GM23338 (cell line): ENCODE measurements around the gene CDC42BPB. TPM values are rescaled to one million over a fixed set of nuclear protein-coding genes. Genes with fewer than 3 reads are reported as not detected.

Experiments used
- ATAC-seq: fragments of 200-7000 bp; cut with Tn5 transposase; 3 replicates; pipeline ENCODE4 v1.9.1; 2020
- DNase-seq: peaks from one replicate; pipeline ENCODE4 v3.0.0-alpha.2; 2015; ENCODE audit warnings: low spot score
- H2AFZ ChIP-seq: fragments of 200-600 bp; sonication (generic); 2 replicates; pipeline ENCODE4 v1.8.0; 2016; ENCODE audit warnings: antibody characterized with exemption, mild to moderate bottlenecking, moderate library complexity
- H3F3A ChIP-seq: fragments of 200-600 bp; sonication (generic); replicated peaks from 2 replicates; pipeline ENCODE4 v1.8.0; 2017; ENCODE audit warnings: antibody characterized with exemption, mixed run types, low read depth
- H3K27ac ChIP-seq: fragments of 200-600 bp; sonication (generic); 2 replicates; pipeline ENCODE4 v1.6.1; 2016; ENCODE audit warnings: low read depth
- H3K27me3 ChIP-seq: fragments of 200-600 bp; sonication (generic); 2 replicates; pipeline ENCODE4 v1.8.0; 2016; ENCODE audit warnings: mild to moderate bottlenecking, mixed run types, moderate library complexity; ENCODE audit not compliant: insufficient read depth
- H3K36me3 ChIP-seq: fragments of 200-600 bp; sonication (generic); 2 replicates; pipeline ENCODE4 v1.8.0; 2016; ENCODE audit warnings: mild to moderate bottlenecking; ENCODE audit not compliant: insufficient read depth
- H3K4me1 ChIP-seq: fragments of 200-600 bp; sonication (generic); 2 replicates; pipeline ENCODE4 v1.8.0; 2016; ENCODE audit warnings: mild to moderate bottlenecking, moderate library complexity; ENCODE audit not compliant: insufficient read depth
- H3K4me2 ChIP-seq: fragments of 200-600 bp; sonication (generic); 2 replicates; pipeline ENCODE4 v1.7.1; 2017; ENCODE audit warnings: mixed run types
- H3K4me3 ChIP-seq: fragments of 200-600 bp; sonication (generic); 2 replicates; pipeline ENCODE4 v1.6.1; 2016; ENCODE audit warnings: mixed run types
- H3K79me2 ChIP-seq: fragments of 200-600 bp; sonication (generic); replicated peaks from 2 replicates; pipeline ENCODE4 v1.8.0; 2017; ENCODE audit warnings: mild to moderate bottlenecking; ENCODE audit not compliant: insufficient read depth
- H3K9me2 ChIP-seq: fragments of 200-600 bp; sonication (generic); 2 replicates; pipeline ENCODE4 v1.8.0; 2017; ENCODE audit not compliant: insufficient read depth
- H4K20me1 ChIP-seq: fragments of 200-600 bp; sonication (generic); replicated peaks from 2 replicates; pipeline ENCODE4 v1.8.0; 2017; ENCODE audit warnings: mild to moderate bottlenecking; ENCODE audit not compliant: insufficient read depth
- H3K27ac Mint-ChIP-seq: 2 replicates; pipeline ENCODE4 v1.8.0; 2020; ENCODE audit warnings: inconsistent platforms, mild to moderate bottlenecking, moderate library complexity, mixed read lengths
- H3K27me3 Mint-ChIP-seq: 3 replicates; pipeline ENCODE4 v1.8.0; 2022; ENCODE audit warnings: low read depth, mild to moderate bottlenecking, moderate library complexity, mixed read lengths, inconsistent platforms; ENCODE audit not compliant: insufficient read depth, poor library complexity
- H3K36me3 Mint-ChIP-seq: 3 replicates; pipeline ENCODE4 v1.8.0; 2021; ENCODE audit warnings: low read depth, mild to moderate bottlenecking, inconsistent platforms, moderate library complexity, mixed read lengths
- H3K4me1 Mint-ChIP-seq: 3 replicates; pipeline ENCODE4 v1.8.0; 2020; ENCODE audit warnings: mild to moderate bottlenecking, inconsistent platforms, mixed read lengths
- H3K4me3 Mint-ChIP-seq: 3 replicates; pipeline ENCODE4 v1.8.0; 2021; ENCODE audit warnings: moderate library complexity, mild to moderate bottlenecking, inconsistent platforms, mixed read lengths
- H3K9me3 Mint-ChIP-seq: 3 replicates; pipeline ENCODE4 v1.8.0; 2020; ENCODE audit warnings: moderate library complexity, mild to moderate bottlenecking, inconsistent platforms, mixed read lengths
- CREB1 ChIP-seq: fragments of 250-450 bp; sonication (Bioruptor Pico); IDR thresholded peaks from 2 replicates; pipeline ENCODE4 v1.5.0; 2020; ENCODE audit warnings: low read depth, mild to moderate bottlenecking, moderate library complexity
- EZH2 ChIP-seq: fragments of 200-600 bp; sonication (generic); IDR thresholded peaks from one replicate; pipeline ENCODE4 v1.8.0; 2017; ENCODE audit warnings: antibody characterized with exemption, mild to moderate bottlenecking, low read depth; ENCODE audit not compliant: unreplicated experiment
- NANOG ChIP-seq: IDR thresholded peaks from 2 replicates; pipeline ENCODE4 v1.6.1; 2016; ENCODE audit warnings: antibody characterized with exemption, borderline replicate concordance
- ZNF331 ChIP-seq: fragments of 250-450 bp; sonication (Bioruptor Pico); IDR thresholded peaks from 2 replicates; pipeline ENCODE4 v1.5.0; 2020; ENCODE audit warnings: low read depth, mild to moderate bottlenecking, moderate library complexity
- polyA plus RNA-seq: library from polyadenylated mRNA; unstranded; fragments of >200 nt; fragmentation: Nextera tagmentation; extraction: Ambion mirVana; gene quantifications from 2 replicates; pipeline ENCODE4 v1.2.1, GENCODE V29; 2016
- total RNA-seq: library from RNA; depleted of rRNA; stranded (reverse); fragments of >200 nt; shearing (Covaris generic); gene quantifications from 2 replicates; pipeline ENCODE4 v1.2.3, GENCODE V29; 2014
- TF ChIP-seq, protein P1 (sequence below): IDR thresholded peaks from 2 replicates; pipeline ENCODE4 v1.6.1; 2016; ENCODE audit warnings: antibody characterized with exemption

CDC42BPB gene
- total and polyA plus RNA-seq, 2 experiments from 2014 or later = 12.3 to 127 TPM

GRCh38 chr14:103021684-103022001 is 35.7 kb downstream of the CDC42BPB start:
- Histone ChIP-seq H4K20me1 (peaks cover 70% of the 10 kb centered on the region), H3K79me2 (peaks cover 96% of the 10 kb centered on the region)
- no peak overlapping the region for H3K27ac Mint-ChIP-seq

GRCh38 chr14:103020271-103021170 is 36.8 kb downstream of the CDC42BPB start:
- Histone ChIP-seq H3K4me2 (no peak overlapping the region), H3F3A (no peaks in the 10 kb centered on the region), H3K4me1 (peaks cover 25% of the 10 kb centered on the region), H4K20me1 (peaks cover 65% of the 10 kb centered on the region), H3K79me2 (peaks cover 95% of the 10 kb centered on the region), H3K27me3 (no peaks in the 10 kb centered on the region), H3K27ac (no peak overlapping the region), H2AFZ (no peak overlapping the region), H3K4me3 (no peak overlapping the region), H3K36me3 (no peaks in the 10 kb centered on the region), H3K9me2 (no peaks in the 10 kb centered on the region)
- TF ChIP-seq ZNF331 (CRISPR knock-in tag) (no peak), EZH2 (no peak)
- TF ChIP-seq, protein P1, sequence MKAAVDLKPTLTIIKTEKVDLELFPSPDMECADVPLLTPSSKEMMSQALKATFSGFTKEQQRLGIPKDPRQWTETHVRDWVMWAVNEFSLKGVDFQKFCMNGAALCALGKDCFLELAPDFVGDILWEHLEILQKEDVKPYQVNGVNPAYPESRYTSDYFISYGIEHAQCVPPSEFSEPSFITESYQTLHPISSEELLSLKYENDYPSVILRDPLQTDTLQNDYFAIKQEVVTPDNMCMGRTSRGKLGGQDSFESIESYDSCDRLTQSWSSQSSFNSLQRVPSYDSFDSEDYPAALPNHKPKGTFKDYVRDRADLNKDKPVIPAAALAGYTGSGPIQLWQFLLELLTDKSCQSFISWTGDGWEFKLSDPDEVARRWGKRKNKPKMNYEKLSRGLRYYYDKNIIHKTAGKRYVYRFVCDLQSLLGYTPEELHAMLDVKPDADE = no peak
- Mint-ChIP-seq H3K9me3 (peaks cover under 1% of the 10 kb centered on the region; the same call in 1 of the 3 replicates), H3K27ac (no peak overlapping the region), H3K27me3 (peaks cover 18% of the 10 kb centered on the region), H3K4me1 (peaks cover 39% of the 10 kb centered on the region), H3K36me3 (peaks cover 8% of the 10 kb centered on the region), H3K4me3 (no peak overlapping the region)
- ATAC-seq (no peak), DNase-seq (no peak)

More at GRCh38 chr14:103021684-103022001, 35.7 kb downstream of the CDC42BPB start:
- H3K9me3 Mint-ChIP-seq = peaks cover 6% of the 10 kb centered on the region; the same call in 1 of the 3 replicates
- H3K27me3 ChIP-seq = no peaks in the 10 kb centered on the region
- no peak overlapping the region for H3K4me3 ChIP-seq
- H3F3A ChIP-seq = no peaks in the 10 kb centered on the region
- no peaks in the 10 kb centered on the region for H3K36me3 ChIP-seq
- peaks cover 23% of the 10 kb centered on the region for H3K4me1 ChIP-seq
- DNase-seq (no peak), ATAC-seq (no peak)
- no peak overlapping the region for H2AFZ ChIP-seq
- TF ChIP-seq, protein P1 = no peak
- TF ChIP-seq CREB1 (CRISPR knock-in tag) = no peak
- TF ChIP-seq NANOG = no peak
- no peaks in the 10 kb centered on the region for H3K9me2 ChIP-seq
- peaks cover 20% of the 10 kb centered on the region for H3K27me3 Mint-ChIP-seq
- H3K4me3 Mint-ChIP-seq = no peak overlapping the region
- H3K36me3 Mint-ChIP-seq = peaks cover 15% of the 10 kb centered on the region
- peaks cover 39% of the 10 kb centered on the region for H3K4me1 Mint-ChIP-seq
- H3K4me2 ChIP-seq = no peak overlapping the region
- no peak overlapping the region for H3K27ac ChIP-seq

DNA sequence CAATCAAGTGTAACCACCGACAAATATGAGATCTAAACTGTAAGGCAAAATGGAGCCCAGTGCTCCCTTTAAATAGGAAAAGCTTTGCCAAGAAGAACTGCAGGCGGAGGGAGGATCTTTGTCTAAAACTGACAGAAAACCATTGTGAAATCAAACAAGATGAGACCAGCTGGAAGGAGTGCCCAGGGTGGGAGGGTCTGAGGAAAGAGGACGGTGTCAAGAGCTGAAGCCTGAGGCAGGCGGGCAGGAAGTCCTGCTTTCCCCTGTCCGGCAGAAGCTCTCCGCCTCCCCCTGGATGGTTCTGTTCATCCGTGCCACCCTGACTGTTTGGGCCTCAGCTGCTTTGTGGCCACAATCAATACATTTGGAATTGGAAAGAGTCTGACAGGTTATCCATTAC is 37.5 kb downstream of the CDC42BPB start:
- Mint-ChIP-seq H3K9me3 (no peaks in the 10 kb centered on the region), H3K36me3 (peaks cover 8% of the 10 kb centered on the region), H3K27ac (no peak overlapping the region), H3K27me3 (peaks cover 19% of the 10 kb centered on the region), H3K4me1 (peaks cover 43% of the 10 kb centered on the region), H3K4me3 (no peak overlapping the region)
- Histone ChIP-seq H3K79me2 (peaks cover 95% of the 10 kb centered on the region), H3K36me3 (no peaks in the 10 kb centered on the region), H3K4me3 (no peak overlapping the region), H4K20me1 (peaks cover 66% of the 10 kb centered on the region), H3K9me2 (no peaks in the 10 kb centered on the region), H3K27ac (no peak overlapping the region), H3K4me1 (peaks cover 32% of the 10 kb centered on the region), H3K4me2 (no peak overlapping the region), H3F3A (no peaks in the 10 kb centered on the region), H2AFZ (no peak overlapping the region), H3K27me3 (no peaks in the 10 kb centered on the region)
- DNase-seq = no peak
- ATAC-seq = no peak
- TF ChIP-seq, protein P1 = no peak
